Midbrain (tissue), 1 donor: ENCODE measurements around the gene TALDO1.
"Not testable (repeated sequence)": the region's sequence is repeated elsewhere in the genome, so short reads cannot be mapped to it uniquely, and the experiment has no call there.

ENCODE experiments used
- DNase-seq: peaks from one replicate; lab custom pipeline; 2025; lab: John Stamatoyannopoulos, UW

Gene TALDO1

GRCh38 chr11:719214-720016 lies 27.8 kb upstream of the TALDO1 start:
- DNase-seq = no peak

GRCh38 chr11:720017-720641 lies 27.1 kb upstream of the TALDO1 start:
- no peak for DNase-seq

- DNase-seq = no peak
Measured at GRCh38 chr11:720642-721246, 26.5 kb upstream of the TALDO1 start.

GRCh38 chr11:721247-721740 lies 26.0 kb upstream of the TALDO1 start:
- no peak for DNase-seq

- DNase-seq = no peak
Measured at GRCh38 chr11:721741-722345, 25.4 kb upstream of the TALDO1 start.

- no peak for DNase-seq
Measured at GRCh38 chr11:722346-722811, 24.9 kb upstream of the TALDO1 start.

GRCh38 chr11:723120-723883 lies 24.0 kb upstream of the TALDO1 start:
- peak; percentile 17 for DNase-seq

GRCh38 chr11:724049-724777 lies 23.1 kb upstream of the TALDO1 start:
- no peak for DNase-seq

GRCh38 chr11:724778-725386 lies 22.4 kb upstream of the TALDO1 start:
- no peak for DNase-seq

- no peak for DNase-seq
Measured at GRCh38 chr11:725624-726202, 21.6 kb upstream of the TALDO1 start.

- DNase-seq = no peak
Measured at GRCh38 chr11:726278-727220, 20.7 kb upstream of the TALDO1 start.

- DNase-seq = no peak
Measured at GRCh38 chr11:727281-727701, 20.0 kb upstream of the TALDO1 start.

GRCh38 chr11:727859-728748 lies 19.2 kb upstream of the TALDO1 start:
- DNase-seq = peak; percentile 71

GRCh38 chr11:728901-729491 lies 18.3 kb upstream of the TALDO1 start:
- DNase-seq = no peak

GRCh38 chr11:729492-730074 lies 17.7 kb upstream of the TALDO1 start:
- DNase-seq = peak; percentile 76

GRCh38 chr11:733072-733471 lies 14.2 kb upstream of the TALDO1 start:
- DNase-seq = no peak

- DNase-seq = not testable (repeated sequence)
Measured at GRCh38 chr11:734541-734940, 12.7 kb upstream of the TALDO1 start.
